GM18526 (cell line): Measurements from ENCODE around the gene RRAGB.

Experiments
- POLR2A ChIP-seq: IDR thresholded peaks from 3 replicates; pipeline ENCODE4 v1.6.1; 2011; ENCODE audit not compliant: insufficient read length; ENCODE audit errors: extremely low read depth

Gene RRAGB

DNA sequence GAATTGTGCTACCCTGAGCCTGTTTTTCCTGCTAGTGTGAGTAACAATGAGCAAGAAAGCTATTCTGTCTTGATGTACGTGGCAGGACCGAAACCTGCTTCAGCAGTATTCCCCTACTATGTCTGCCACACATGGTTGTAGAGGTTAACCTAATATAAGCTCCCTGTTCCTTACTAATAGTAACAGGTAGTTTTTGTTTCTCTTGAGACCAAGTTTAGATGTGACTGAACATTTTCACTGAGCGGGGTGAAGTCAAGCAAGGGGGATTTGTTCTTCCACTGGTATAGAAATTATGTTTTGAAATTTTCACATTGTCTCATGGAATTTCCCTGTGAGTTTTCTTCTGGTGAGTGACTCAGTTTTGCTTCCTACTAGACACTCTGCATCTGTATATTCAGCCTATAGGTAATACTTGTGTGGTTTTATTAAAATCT, 37.3 kb downstream of the RRAGB start:
- no peak for TF ChIP-seq POLR2A

- no peak for TF ChIP-seq POLR2A
These were observed 40.5 kb downstream of the RRAGB start for GRCh38 chrX:55758033-55758432.

DNA sequence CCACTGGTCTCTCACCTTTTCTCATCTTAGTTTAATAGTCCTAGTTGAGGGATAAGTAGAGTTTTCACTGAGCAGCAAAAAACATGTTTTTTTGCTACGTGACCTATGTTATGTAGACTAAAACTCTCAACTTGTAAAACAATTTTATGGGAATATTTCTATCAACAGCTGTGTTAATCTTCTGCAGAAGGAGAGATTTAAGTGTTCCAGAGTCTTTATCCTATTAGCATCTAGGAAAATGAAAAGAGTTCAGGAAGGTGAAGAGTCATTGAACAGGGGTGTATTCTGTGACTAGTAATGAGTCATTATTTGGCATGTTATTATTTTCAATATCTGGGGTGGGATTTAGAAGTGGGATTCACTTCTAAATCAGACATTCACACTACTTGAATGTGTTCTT, 41.9 kb downstream of the RRAGB start:
- TF ChIP-seq POLR2A, result no peak

DNA sequence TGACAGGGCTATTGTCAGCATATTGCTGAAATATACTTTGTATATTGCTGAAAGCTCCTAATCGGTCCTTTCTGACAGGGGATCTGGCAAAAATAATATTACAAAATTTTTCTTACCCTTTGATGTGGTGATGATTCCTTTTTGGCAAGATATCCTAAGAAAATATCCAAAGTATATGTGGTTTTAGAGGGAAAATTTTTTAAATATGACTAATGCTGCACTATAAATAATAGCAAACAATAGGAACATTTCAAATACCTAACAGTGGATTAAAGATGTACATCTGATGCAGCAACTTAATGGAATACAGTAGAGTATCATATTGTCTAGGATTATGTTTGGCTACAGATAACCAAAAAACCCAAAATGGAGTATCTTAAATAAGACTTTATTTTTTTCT, 49.6 kb downstream of the RRAGB start:
- TF ChIP-seq POLR2A, result no peak

DNA sequence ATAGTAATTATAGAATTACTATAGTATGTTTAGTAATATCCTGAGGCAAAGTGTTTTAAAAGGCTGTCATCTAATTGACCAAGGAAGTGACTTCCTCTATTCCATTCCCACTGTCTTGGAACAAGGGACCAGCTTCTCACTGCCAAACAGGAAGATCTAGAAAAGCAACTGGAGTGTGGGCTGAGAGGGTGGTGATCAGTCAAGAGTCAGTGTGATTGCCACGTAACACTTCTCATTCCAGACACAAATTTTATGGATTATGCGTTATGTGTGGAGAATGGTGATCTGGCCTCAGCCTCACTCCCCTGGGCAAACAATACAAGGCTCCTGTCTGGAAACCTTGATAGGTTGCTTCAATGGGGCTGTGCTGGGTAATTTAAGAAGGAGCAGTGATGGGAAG, 60.0 kb downstream of the RRAGB start:
- TF ChIP-seq POLR2A, result no peak

DNA sequence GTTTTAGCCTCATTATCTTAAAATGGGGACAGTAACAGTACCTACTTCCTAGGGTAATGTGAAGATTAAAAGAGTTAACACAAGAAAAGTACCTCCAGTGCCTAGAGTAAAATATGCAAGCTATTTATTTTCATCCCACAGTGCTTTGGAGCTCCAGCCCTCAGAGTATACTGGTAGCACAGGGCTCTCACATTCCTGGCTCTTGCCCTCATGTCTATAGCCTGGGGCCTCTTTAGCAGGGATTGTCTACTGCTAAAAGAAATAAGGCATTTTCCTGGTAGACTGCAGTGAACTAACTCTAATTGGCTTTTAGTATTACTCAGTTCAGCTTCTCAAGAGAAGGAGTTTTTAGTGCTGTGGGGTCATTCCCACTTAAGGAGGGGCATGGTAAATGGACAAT, 60.8 kb downstream of the RRAGB start:
- TF ChIP-seq POLR2A, result no peak

GRCh38 chrX:55783723-55784122, 66.2 kb downstream of the RRAGB start:
- TF ChIP-seq POLR2A, result no peak

GRCh38 chrX:55787063-55787462, 69.5 kb downstream of the RRAGB start:
- no peak for TF ChIP-seq POLR2A

GRCh38 chrX:55787727-55788126, 70.2 kb downstream of the RRAGB start:
- TF ChIP-seq POLR2A, result no peak

DNA sequence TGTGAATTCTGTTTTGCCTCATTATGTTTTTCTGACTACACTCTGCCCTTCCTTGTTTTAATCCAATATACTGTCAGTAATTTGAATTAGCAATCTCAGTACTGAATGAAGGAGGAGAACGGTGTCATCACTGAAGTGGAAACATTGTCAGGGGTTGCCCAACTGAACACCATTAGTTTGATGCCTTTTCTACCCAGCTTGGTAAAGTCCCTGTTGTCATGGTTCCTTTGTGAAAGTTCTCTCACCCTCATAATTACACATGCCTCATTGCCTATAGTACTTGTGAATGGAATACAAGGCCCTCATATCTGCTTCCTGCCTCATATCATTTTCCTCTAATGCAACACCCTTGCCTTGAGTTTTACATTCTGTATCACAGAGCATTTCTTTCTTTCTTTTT, 76.9 kb downstream of the RRAGB start:
- no peak for TF ChIP-seq POLR2A

- TF ChIP-seq POLR2A, result no peak
These were observed 78.9 kb downstream of the RRAGB start for GRCh38 chrX:55796496-55796895.

GRCh38 chrX:55801811-55802210, 84.3 kb downstream of the RRAGB start:
- TF ChIP-seq POLR2A, result no peak
